Activated CD4-positive, alpha-beta T cell treated with anti-CD3 and anti-CD28 coated beads, Interleukin-2, Interleukin-4, amounts not matched to agents 100 ng/mL and 50 ng/mL, durations not matched to agents 16 hours and 8 hours (primary cell): Measurements from ENCODE around the gene TXNDC15.

ENCODE experiments used
- DNase-seq: peaks from one replicate; pipeline ENCODE4 v3.0.0-alpha.2; 2020; ENCODE audit warnings: low spot score

Gene TXNDC15

DNA sequence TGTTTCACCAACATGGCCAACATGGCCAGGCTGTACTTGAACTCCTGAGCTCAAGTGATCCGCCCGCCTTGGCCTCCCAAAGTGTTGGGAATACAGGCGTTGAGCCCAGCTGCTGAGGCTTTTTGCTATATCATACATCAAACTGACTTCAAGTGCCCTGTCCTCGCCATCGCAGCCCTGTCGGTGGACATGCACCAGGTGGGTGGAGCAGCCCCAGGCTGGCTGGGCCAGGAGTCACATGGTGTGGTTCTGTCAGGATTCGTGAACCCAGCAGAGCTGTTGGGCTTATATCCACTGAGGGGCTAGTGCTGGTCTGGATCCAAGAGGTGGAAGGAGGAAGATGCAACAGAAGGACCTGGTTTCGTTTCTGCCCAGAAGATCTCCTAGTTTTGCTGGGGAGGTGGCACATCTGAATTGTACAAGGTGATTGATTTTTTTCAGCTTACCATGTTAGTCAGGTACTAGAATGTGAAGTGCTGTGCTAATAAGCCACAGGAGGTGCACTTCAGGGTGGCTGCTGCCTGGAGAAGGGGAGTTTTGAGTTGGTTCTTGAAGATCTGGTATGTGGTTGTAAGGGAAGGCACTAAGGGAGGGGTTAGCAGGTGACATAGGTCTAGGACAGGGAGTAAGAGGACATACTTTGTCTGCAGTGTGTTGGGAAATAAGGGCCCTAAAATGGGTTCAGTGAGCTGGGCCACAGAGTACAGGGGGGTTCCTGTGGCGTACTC is 46.8 kb downstream of the TXNDC15 start:
- no peak for DNase-seq

DNA sequence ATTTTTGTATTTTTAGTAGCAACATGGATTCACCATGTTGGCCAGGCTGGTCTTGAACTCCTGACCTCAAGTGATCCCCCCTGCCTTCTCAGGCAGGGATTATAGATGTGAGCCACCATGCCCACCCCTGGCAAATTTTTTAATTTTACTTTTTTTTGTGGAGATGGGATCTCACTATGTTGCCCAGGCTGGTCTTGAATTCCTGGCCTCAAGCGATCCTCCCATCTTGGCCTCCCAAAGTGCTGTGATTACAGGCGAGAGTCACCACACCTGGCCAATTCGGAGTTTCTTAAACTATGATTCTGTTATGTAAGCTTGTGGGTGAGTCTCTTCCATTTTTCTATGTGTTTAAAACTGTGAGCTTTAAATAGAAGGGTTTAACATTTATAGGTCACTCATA is 58.3 kb downstream of the TXNDC15 start:
- DNase-seq = no peak

DNA sequence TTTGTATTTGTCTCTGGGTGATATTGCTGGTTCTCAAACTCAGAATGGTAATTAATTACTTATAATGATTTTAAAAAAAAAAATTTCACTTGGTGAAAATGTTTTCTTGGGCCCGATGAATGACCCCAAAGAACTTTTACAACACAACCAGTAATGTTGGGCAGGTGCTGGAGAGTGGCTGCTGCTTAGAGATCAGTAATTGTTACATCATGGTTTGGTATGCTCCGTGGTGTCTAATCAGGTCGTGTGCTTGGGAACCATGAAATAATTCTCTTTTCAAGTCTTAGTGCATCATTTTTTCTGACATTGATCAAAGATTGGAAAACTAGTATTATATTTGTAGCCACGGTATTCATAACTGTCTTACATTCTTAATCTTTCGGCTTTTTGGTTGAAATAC is 60.0 kb downstream of the TXNDC15 start:
- DNase-seq = no peak

DNA sequence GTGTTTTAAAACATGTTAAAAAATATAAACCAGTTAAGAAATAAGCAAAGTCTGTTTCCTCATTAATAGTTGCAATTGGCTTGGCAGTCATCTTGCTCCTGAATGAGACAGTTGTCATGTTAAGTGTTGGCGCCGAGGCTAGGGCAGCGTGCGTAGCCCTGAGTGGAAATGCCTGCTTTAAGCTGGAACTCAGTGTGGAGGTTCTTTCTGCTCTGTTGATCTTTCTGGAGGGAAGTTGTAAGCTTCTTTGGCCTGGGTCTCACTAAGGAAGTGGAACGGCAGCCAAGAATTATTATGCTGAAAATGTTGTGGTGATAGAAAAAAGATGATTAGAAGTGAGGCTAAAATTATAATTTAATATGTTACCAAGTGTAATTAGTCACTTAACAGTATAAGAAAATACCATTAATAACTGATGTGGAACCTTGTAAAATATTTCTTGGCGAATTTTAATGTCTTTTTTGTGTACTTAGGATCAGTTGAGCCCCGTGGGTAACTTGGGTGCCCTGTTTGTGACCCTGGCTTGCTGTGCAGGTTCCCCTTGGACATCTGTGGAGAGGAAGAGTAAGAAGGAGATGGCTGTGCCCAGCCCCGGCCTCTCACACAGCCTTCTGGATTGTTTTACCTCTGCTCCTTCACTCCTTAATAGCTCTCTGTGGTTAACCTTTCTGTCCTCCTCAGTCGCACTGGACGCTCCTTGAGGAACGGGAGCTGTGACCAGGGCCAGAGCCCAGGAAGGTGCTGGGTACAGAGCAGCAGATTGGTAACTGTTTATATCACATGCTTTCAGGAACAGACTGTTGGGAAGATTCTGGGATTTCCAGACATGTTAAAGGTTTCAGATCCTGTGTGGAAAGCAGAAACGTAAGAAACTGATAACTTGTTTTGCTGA is 61.8 kb downstream of the TXNDC15 start:
- no peak for DNase-seq

DNA sequence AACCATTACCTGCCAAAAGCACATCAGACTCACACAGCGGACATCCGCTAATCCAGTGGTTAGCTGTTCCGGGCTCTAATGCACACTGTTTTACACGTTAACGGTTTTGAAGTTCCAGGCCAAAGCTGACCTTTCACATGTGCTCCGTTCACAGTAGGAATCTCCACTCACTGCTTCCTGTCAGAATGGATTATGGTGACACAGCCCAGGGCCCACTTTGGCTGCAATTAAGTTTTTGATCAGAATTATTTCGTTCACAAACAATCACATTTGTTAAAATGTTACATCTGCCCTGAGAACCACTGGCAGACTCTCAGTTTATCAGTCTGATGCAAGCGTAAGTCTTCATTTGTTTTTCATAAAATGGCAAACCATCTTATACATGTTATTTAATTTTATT is 63.4 kb downstream of the TXNDC15 start:
- DNase-seq = no peak

DNA sequence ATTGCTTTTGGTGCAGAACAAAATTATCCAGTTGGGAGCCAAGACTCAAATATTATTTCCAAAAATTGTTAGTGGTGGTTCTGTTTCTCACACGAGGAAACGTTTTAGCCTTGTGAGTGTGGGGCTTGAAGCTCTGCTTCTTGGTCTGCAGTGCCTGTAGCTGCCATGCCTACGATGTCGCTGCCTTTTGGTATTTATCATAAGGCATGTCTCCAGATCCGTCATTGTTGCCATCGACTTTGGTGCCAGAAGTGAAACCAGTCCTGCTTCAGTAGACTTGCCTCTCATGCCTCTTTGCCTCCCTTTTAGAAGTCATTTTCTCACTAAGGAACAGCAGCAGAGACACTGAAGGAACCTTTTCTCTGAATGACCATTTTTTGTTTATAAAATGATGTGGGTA is 63.9 kb downstream of the TXNDC15 start:
- DNase-seq = no peak

DNA sequence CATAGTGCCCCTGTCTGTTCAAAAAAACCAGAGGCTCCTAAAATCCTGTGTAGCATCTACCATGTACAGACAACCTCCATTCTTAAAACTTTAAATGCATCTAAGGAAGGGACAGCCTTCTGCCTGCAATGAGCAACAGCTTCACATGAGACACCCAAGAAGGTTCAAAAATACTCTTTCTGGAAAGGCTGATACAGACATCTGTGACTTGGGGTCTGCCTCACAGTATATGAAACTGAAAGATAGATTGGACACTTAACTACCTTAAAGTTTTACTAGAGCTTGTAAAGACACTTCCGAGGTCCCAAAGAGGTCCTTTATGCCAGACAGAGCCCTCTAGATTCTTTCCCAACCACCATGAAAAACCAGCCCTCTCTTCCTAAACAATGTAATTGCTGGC is 65.3 kb downstream of the TXNDC15 start:
- DNase-seq = no peak

DNA sequence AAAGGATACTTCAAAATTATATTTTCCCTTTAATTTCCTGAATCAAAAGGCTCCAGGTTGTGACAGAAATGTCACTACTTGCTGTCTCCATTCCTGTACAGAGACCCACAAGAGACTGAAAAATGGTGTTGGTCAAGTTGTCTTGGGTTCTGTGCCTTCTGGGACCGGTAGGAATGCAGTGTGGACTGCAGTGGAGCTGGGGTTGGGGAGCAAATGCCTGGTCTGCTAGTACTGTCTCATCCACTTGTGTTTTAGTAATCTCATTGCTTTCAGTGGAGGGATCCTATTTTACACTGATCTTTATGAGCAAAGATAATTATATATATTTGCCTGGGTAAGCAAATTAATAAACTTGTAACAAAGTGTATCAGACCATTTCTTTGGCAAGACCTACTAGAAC is 69.4 kb downstream of the TXNDC15 start:
- no peak for DNase-seq

DNA sequence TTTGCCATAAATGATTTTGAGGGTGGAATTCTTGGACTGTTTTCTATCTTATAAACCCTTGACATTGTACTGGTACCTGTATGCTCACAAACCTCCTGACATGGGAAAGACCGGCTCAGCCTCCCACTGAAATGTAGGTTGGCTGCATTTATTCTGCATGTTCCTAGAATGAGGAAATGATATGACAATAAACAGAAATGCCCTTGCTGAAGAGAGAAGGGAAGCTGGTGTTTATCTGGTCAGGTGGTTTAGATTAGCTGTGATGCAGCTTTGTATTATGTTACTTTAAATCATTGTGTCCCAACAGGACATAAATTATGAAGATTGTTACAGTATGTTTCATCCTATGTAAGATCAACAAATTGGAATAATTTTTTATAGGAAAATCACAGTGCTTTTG is 70.5 kb downstream of the TXNDC15 start:
- DNase-seq = no peak

DNA sequence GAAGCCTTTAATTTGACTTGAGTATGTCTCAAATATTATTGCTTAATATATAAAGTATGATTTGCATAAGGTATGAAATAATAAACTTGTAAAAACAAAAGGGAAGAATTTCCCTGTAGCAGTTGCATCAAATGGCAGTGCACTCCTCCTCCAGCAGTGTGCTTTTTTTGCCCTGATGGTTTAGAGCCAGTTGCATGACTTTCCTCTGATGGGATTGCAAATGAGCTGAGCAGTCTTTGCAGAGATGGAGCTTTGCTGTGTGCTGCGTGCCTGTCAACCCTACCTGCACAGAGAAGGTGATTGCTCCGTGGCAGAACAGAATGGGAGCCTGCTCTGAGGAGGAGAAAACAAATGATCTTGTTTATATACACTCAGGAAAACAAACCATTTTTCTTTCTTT is 70.9 kb downstream of the TXNDC15 start:
- no peak for DNase-seq

DNA sequence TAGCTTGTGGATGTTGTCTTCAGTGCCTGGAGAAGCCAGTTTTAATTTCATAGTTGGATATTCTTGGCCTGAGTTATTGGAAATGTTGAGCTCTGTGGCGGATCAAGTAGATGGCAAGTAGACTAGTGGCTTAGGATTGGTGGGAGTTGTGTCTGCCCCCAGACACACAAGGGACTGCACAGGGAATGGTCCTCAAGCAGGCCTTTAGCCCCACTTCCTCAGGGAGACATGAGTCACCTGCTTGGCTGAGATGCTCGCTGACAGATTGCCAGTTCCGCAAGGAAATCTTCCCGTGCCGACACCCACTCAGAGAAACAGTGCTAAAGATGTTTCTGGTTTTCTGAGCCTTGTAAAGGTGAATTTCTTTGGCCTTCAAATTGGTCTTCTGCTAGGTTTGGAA is 74.7 kb downstream of the TXNDC15 start:
- no peak for DNase-seq

DNA sequence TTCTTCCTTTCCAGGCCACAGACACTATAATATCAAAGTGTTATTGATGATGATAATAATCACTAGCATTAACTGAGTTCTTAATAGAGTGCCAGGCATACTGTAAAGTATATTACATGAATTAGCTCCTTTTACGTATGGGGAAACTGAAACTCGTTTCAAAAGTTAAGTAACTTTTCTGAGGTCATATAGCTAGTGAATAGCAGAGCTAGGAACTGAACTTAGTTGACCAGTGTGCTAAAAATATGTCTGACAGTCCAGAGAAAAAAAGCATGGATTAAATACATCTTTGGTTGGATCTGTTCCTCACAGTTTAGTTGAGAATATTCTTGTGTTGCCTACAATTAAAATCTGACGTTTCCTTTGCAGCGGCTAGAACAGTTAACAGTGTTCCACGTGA is 75.1 kb downstream of the TXNDC15 start:
- no peak for DNase-seq
